ENCODE measurements around the gene SND1.

Gene SND1

GRCh38 chr7:127876393-127876792, 224.4 kb downstream of the SND1 start:
- no peak for DNase-seq

- no peak for DNase-seq
Observed at GRCh38 chr7:127877951-127878350, 226.0 kb downstream of the SND1 start.

GRCh38 chr7:127878791-127879190, 226.8 kb downstream of the SND1 start:
- DNase-seq, result no peak

- DNase-seq, result no peak
Observed at GRCh38 chr7:127879436-127879835, 227.4 kb downstream of the SND1 start.

- DNase-seq, result no peak
Observed at GRCh38 chr7:127879942-127880341, 227.9 kb downstream of the SND1 start.

GRCh38 chr7:127880454-127880853, 228.5 kb downstream of the SND1 start:
- DNase-seq, result no peak

- DNase-seq, result no peak
Observed at GRCh38 chr7:127881564-127881963, 229.6 kb downstream of the SND1 start.

GRCh38 chr7:127882313-127882920, 230.4 kb downstream of the SND1 start:
- DNase-seq, result no peak

- DNase-seq, result no peak
Observed at GRCh38 chr7:127884066-127884559, 232.1 kb downstream of the SND1 start.

- no peak for DNase-seq
Observed at GRCh38 chr7:127885222-127885772, 233.3 kb downstream of the SND1 start.

GRCh38 chr7:127885843-127886242, 233.8 kb downstream of the SND1 start:
- no peak for DNase-seq

GRCh38 chr7:127886248-127886647, 234.3 kb downstream of the SND1 start:
- no peak for DNase-seq

- DNase-seq, result no peak
Observed at GRCh38 chr7:127887096-127887495, 235.1 kb downstream of the SND1 start.

- DNase-seq, result no peak
Observed at GRCh38 chr7:127887631-127888030, 235.6 kb downstream of the SND1 start.

GRCh38 chr7:127888411-127888810, 236.4 kb downstream of the SND1 start:
- no peak for DNase-seq

GRCh38 chr7:127888825-127889224, 236.8 kb downstream of the SND1 start:
- no peak for DNase-seq

- no peak for DNase-seq
Observed at GRCh38 chr7:127889677-127890076, 237.7 kb downstream of the SND1 start.

- DNase-seq, result no peak
Observed at GRCh38 chr7:127890726-127891125, 238.7 kb downstream of the SND1 start.

- DNase-seq, result no peak
Observed at GRCh38 chr7:127891144-127891543, 239.2 kb downstream of the SND1 start.

GRCh38 chr7:127891854-127892438, 240.0 kb downstream of the SND1 start:
- no peak for DNase-seq

- DNase-seq, result no peak
Observed at GRCh38 chr7:127892488-127893314, 240.7 kb downstream of the SND1 start.

GRCh38 chr7:127893547-127893946, 241.6 kb downstream of the SND1 start:
- no peak for DNase-seq

GRCh38 chr7:127894588-127894987, 242.6 kb downstream of the SND1 start:
- no peak for DNase-seq

- DNase-seq, result no peak
Observed at GRCh38 chr7:127895360-127895759, 243.4 kb downstream of the SND1 start.
